Stimulated activated CD8-positive, alpha-beta memory T cell treated with anti-CD3 and anti-CD28 coated beads, Interleukin-4, amount 100 ng/mL, for 24 hours (primary cell): ENCODE results near the gene FIBCD1.
A peak's percentile ranks its signal among the peaks of the same experiment; 100 is the strongest.
"Not testable (repeated sequence)": the region's sequence is repeated elsewhere in the genome, so short reads cannot be mapped to it uniquely, and the experiment has no call there.

ENCODE experiments used
- DNase-seq: peaks from one replicate; pipeline ENCODE4 v3.0.0-alpha.2; 2020; ENCODE audit warnings: low read depth

Gene FIBCD1

DNA sequence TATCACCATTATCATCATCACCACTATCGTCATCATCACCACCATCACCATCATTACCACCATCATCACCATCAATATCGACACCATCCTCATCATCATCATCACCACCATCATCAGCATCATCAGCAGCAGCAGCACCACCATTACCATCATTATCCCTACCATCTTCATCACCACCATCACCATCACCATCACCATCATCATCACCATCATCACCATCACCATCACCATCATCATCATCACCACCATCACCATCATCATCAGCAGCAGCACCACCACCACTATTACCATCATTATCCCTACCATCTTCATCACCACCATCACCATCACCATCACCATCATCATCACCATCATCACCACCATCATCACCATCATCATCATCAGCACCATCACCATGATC lies 15.9 kb upstream of the FIBCD1 start:
- DNase-seq = not testable (repeated sequence)

DNA sequence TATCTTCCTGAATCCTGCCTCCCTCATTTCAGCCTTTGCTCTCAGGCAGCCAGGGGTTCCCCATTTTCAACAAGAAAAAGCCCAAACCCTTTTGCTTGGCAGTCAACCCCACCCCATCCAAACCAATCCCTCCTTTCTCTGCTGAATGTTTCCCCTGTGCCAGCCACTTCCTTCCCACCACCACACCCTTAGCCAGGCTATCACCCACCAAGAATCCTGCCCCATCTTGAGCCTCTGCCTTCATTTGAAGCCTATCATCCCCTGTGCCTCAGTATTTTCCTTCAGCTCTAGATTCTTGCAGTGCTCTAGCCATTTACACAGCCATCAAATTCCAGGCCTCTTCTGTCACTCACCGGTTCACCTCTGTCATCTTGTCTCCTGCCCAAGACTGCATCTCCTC lies 15.3 kb upstream of the FIBCD1 start:
- DNase-seq = no peak

DNA sequence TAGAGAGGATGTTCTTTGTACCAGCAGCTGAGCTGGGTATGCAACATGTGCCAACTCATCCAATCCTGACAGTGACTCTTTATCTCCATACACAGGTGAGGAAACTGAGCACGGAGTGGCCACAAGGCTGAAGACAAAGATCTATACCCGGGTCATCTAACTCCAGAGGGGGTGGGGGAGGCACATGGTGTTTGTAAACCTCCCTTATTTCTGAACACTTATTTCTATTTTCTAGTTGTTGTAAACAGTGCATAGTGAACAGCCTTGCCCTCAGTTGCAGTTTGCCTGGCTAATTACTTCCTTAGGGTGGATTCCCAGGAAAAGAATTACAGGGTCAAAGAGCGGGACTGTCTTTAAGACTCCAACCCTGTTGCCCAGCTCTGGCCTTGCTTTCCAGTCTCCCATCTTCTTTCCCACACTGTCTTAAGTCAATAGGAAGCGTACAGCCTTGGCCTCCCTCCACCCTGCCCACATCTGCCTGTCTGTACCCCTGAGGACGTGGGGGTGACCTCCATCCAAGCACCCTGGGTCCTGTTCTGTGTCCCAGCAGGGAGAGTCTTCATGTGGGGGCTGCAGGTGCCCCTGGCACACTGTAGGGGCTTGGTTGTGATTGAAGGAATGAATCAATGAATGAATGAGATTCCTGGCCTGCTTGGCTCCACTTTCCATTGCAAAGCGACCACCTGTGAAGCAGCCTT lies 13.2 kb upstream of the FIBCD1 start:
- no peak for DNase-seq

DNA sequence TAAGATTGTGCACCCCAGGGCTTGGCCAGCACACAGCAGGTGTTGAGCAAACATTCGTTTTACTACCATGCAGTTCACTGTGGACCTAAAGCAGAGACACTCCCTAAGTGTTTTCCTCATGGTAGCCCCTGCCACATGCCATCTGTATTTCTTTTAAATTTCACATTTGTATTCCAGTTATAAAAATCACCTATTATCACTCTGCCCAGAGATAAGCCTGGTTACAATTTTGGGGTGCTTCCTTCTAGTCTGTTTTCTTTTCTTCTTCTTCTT lies 10.9 kb upstream of the FIBCD1 start:
- DNase-seq = no peak

DNA sequence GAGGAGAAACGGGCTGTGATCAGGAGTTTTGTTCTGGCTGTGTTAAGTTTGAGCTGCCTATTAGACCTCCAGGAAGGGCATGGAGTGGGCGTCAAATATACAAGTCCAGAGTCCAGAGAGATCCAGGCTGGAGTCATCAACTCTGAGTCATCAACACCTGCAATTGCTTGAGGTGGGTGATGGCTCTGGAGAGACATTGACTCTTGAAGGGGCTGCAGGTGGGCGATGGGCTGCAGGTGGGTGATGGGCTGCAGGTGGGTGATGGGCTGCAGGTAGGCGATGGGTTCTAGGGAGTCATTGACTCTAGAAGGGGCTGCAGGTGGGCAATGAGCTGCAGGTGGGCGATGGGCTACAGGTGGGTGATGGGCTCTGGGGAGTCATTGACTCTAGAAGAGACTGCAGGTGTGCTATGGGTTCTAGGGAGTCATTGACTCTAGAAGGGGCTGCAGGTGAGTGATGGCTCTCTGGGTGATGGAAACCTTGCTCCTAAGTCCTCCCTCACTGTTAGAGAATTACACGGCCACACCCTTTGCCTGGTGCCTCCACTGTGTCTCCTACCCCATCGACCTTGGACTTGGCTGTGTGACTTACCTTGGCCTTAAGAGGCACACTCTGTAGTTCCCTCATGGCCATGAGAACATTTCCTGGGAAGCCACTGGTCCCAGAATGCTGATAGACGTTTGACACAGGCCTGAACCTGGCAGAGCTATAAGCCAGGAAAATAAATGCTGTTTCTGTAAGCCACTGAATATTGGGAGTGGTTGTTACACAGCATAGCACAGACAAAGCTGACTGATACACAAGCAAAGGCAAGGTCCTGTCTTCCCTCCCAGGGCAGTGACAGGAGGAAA lies 10.4 kb upstream of the FIBCD1 start:
- DNase-seq = no peak

DNA sequence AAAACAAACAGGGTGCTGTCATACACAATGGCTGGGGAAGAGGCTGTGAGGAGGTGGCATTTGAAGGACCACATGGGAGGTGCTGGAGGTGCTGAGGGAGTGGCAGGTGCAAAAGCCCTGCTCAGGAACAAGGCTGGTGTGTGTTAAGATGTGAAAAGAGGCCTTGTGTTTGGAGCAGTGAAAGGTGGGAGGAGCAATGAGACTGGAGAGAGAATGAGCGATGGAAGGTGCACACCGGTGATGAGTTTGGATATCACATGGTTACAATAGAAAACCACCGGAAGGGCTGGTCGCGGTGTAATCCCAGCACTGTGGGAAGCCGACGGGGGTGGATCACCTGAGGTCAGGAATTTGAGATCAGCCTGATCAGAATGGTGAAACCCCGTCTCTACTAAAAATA lies 9.2 kb upstream of the FIBCD1 start:
- no peak for DNase-seq

DNA sequence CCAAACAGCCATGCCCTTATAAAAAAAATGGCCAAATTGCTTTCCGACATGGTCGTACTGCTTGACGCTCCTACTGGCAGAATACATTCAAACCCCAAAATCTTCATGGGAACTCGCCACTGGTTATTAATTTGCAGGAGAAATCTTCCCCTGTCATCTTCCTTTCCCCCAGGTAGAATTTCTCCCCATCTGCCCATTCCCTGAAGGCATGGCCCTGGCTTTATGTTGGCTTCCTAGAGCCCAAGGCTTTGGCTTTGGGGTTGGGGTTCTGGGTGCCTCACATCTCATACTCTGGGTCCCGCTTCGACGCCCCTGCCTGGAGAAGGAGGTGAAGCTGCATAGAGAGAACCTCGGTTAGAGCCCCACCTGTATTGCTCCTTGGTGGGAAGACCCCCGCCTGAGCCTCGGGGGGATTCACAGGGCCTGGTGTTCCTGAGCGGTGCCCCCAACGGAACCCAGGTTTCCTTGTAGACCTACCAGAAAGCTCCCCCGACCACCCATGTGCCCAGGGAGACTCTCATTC lies 8.6 kb upstream of the FIBCD1 start:
- DNase-seq = no peak

DNA sequence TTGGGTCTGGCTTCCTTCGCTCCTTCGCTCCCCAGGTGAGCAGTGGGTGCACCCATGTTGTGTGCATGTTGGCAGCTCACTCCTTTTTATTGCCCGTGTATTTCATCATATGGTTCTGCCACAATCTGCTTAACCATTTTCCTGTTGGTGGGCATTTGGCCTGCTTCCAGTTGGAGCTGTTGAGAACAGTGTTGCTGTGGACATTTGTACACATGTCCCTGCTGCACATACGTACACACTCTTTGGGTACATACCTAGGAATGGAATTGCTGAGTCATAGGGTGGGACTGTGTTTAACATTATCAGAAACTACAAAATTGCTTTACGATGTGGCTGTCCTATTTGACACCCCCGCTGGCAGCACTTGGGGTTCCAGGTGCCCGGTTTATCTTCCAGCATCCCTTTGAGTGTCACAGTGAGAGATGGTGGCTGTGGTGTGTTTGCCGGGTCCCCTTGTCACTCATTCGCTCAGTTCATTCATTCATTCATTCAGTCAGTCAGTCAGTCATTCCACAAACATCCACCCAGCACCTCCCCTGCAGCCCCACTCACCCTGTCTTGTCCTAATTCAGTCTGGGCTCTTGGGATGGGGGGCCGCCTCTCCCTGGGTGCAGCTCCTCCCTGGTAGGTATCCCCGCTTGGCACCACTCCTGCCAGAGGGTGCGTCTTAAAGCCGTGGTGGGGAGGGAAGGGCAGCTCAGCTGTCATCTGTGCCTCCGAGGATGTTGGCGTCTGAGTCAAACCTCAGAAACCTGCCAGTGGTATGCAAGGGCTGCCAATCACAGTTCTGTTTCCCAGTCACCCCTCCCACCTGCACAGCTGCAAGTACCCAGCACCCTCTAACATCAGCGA lies 7.9 kb upstream of the FIBCD1 start:
- DNase-seq = no peak

DNA sequence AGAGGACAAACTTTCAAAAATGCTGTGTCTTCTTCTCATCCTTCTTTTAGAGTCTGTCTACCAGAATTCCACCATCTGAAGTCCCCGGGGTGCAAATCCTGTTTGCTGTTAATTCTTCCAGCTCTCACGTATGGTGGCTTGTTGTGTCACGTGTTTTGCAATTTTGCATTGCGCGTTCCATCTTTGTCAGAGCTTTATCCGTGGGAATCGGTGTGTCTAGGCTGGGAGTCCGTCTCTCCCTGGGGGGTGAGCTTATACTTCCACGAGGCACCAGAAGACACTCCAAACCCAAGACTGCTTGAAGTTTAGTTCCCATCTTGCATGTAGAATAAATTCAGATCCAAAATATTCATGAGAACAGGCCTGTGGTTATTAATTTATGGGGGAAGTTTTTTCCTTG lies 6.1 kb upstream of the FIBCD1 start:
- no peak for DNase-seq

DNA sequence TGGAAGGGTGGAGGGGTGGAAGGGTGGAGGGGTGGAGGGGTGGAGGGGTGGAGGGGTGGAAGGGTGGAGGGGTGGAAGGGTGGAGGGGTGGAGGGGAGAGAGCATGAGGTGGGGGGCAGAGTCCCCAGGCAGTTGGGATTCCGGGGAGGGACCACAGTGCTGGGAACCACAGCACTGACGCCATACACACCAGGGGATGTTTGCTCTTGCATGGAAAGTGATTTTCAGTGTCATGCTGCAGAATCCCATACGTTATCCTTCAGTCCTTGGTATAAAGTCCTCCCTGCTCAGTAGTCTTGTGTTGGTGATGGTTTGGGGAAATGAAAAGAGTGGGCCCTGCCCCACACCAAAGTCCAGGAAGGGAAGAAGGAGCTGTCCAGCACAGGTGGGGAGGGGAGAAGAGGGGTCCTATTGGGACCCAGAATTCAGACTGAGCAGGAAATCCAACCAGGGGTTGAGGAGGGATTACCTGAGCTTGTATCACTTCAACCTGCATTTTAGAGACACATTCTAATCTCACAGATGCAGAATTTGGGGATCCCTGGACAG lies 5.5 kb upstream of the FIBCD1 start:
- DNase-seq = no peak

DNA sequence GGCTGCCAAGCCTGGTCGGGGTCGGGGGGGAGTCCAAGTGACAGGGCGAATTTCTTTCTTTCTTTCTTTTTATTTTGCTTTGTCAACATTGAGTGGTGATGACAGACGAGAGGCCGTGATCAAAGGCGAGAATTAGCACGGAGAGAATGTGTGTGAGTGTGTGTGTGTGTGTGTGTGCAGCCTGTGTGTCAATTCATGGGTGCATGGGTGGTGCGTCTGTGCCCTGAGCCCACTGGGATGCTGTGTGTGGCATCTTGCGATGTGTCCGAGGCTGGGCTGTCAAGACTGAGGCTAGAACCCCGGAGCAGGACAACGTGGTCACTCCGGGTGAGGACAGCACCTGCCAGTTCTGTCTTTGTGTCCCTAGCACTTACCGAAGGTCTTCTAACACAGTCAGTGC lies 4.7 kb upstream of the FIBCD1 start:
- DNase-seq = no peak

DNA sequence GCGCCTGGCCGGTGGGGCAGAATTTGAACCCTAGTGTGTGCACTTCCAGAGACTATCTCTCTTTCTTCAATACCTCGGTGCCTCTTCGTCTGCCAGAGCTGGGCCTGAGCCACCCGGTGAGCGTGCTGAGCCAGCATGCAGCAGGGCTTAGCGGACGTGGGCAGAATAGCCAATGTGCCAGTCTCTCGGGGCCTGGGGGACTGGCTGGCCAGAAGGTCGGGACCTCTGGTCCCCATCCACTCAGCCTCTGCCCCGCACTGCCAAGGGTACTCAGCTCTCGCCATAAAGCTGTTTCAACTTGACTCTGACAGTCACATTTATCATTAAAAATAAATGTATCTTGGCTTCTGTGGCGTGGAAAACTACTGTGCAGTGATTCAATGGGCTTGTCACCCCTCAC lies 4.2 kb upstream of the FIBCD1 start:
- no peak for DNase-seq

DNA sequence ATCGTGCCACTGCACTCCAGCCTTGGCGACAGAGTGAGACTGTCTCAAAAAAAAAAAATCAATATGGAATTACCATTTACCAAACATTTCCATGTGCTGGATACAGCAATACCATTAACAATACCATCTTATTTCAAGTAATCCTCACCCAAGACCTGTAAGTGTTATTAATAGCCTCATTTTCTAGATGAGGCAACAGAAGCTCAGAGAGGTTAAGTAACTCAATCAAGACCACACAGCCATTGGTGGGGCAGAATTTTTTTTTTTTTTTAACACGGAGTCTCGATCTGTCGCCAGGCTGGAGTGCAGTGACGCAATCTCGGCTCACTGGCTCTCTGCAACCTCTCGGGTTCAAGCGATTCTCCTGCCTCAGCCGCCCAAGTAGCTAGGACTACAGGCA lies 3.6 kb upstream of the FIBCD1 start:
- no peak for DNase-seq

DNA sequence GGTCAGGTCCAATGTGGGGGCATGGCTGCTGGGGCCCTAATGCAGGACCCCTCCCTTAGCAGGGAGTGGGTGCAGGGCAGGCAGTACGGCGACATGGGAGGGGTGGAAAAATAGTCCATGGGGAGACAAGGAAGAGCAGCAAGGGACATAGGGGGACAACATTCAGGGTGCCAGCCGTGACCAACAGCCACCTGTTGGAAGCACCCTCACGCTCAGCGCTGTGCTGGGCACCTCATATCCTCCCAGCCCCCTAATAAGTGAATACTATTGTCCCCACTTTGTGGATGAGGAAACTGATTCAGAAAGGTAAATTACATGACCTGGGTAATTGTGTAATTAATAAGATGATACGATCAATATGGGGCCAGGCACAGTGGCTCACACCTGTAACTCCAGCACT lies 3.0 kb upstream of the FIBCD1 start:
- no peak for DNase-seq

DNA sequence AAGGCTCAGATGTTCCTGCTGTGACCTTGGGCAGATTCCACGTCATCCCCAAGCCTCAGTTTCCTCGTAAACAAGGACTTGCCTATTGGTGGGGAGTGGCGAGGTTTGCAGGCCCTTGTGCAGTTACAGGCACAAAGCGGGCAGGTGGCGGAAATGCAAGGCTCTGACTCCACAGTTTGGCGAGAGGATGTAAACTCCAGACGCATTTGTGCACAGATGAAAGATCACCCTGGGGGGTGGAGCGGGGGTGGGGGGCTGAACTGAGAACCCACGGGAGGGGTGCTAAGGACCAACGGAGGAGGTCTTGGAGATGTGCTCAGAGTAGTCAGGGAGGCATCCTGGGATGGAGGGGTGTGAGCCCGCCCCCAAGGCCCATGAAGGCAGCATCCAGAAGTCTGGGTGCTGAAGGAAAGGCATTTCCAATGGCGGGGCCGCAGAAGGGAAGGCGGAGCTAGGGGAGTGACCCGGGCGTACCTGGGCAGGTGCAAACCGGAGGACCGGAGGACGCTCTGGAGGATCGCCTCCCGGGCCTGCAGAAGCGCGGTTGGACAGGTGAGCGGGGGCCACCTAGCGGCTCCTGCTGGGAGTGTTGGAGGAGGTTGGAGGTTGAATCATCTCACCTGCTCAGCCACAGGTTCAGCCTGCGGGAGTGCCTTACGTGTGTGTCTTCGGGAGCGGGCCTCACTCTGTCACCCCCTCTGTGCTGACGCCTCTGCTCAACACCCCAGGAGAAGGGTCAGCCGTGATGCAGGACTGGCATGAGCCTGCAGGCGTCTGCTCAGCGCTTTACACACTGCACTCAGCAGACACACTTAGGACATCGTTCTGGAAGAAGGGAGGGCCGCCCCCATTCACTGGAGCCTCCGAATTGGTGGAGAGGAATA lies 1.9 kb upstream of the FIBCD1 start:
- DNase-seq = peak; percentile 56

DNA sequence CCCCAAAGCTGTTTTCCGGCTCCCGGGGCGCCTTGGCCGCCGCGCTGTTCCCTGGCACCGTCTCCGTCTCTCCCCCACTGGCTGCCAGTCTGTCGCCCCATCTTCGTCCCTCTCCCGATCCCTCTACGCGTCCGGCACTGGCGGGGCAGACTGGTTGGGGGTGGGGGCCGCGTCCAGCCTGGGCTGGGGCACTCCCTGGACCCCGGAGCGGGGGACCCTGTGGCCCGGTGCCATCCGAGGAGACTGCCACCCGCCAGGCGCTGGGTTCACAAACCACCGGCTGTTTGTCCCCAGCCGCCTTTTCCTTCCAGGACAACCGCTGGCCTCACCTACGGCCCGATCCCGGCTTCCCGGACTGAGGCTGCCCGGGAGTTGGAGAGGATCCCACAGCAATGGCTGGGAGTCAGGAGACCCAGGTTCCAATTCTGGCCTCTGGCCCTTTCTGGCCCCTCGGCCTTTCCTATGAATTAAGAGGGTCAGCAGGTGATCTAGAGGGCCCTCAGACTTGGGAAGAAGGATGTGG lies 1.0 kb upstream of the FIBCD1 start:
- no peak for DNase-seq

DNA sequence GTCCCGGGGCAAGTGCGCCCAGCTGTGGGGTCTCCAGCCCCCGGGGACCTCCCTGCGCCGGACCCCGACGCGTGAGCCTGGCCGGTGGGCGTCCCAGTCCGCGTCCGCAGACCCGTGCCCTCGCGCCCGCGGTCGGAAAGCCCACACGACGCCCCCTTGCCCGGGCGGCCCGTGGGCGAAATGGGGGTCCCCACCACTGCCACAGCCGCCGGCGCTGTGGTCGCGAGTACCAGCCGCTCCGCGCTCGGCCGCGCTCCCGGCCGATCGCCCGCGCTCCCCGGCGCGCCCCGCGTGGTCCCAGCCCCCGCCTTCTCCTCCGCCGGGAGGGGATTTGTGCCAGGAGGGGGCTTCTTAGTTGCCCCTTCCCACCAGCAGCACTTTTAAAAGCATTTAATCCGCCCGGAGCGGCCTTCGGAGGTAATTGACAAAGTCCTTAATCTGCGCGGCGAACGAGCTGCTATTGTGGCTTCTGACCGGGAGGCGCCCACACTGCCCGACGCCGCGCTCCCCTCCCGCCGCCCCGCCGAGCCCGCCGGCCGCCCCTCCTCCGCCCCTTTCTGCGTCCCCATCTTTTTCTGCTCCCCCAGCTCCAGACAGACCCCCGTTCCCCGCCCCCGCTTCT lies 469 bp upstream of the FIBCD1 start:
- DNase-seq = no peak

DNA sequence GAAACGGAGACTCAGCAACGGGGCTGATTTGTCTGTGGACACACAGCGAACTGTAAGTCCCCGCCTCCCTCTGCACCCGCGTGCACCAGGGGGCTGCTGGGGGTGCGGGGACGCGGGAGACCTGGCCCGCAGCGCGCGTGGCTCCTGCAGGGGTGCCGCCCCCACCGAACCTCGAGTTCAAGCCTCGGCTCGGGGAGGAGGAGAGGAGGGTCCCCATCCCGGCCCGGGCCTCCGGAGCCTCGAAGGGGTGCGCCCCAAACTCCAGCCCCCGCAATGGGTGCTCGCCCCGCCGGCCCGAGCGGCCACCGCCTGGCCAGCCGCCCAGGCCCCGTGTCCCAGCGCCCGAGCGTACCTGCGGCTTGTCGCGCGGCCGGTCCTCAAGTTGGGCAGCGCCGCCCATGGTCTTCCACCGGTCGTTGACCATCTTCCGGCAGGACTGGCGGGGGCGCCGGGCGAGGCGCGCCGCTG lies 829 bp downstream of the FIBCD1 start:
- DNase-seq = no peak

DNA sequence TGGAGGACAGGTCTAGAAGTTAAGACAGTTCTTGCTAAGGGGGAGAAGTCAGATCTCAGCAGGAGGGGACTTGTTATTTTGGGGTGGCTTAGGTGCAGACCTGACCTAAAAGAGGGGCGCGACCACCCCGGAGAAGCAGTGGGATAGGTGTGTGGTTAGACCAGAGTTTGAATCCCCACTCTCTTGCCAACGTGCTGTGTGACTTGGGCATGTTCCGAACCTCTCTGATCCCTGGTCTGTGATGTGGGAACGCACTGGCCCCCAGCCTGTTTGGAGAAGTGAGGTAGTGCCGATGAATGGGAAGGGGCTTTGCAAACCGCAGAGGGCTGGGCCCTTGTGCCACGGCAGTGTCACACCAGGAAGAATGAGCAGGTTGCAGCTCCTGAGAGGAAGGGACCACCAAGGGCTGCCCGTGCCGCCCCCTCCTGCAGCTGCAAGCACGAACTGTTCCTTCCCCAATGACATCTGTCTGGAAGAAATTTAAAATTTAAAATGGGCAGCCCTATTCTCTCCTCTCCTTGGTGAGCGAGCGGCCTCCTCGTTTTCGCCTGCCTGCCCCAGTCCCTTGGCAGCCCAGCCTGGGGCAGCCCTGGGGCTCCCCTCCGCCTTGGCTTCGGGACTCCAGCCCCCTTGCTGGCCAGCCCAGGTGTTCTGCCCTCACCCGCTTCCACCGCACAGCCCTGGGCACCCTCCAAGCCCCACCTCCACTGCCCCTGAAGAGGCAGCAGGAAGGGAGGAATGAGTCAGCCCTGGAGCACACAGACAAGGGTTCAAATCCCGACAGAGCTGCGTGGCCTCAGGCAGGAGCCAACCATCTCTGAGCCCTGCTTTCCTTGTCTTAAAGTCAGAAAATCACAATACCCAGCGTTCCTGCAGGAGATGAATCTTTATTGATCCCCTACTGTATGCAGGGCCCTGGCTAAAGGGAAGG lies 1.6 kb downstream of the FIBCD1 start:
- DNase-seq = no peak
